LNCaP clone FGC (cell line): ENCODE measurements around the gene LAMA2.

Experiments used
- DNase-seq: peaks from one replicate; pipeline ENCODE4 v3.0.0-alpha.2; 2011; ENCODE audit warnings: low read depth
- H3K4me3 ChIP-seq: 2 replicates; pipeline ENCODE4 v1.5.1; 2011; ENCODE audit warnings: mild to moderate bottlenecking, low read depth, low read length, control low read depth
- TF ChIP-seq, protein P1 (sequence below): IDR thresholded peaks from 2 replicates; pipeline ENCODE4 v1.5.1; 2012; ENCODE audit warnings: mild to moderate bottlenecking; ENCODE audit not compliant: control insufficient read depth, insufficient read depth; ENCODE audit errors: extremely low read depth

LAMA2 gene

DNA sequence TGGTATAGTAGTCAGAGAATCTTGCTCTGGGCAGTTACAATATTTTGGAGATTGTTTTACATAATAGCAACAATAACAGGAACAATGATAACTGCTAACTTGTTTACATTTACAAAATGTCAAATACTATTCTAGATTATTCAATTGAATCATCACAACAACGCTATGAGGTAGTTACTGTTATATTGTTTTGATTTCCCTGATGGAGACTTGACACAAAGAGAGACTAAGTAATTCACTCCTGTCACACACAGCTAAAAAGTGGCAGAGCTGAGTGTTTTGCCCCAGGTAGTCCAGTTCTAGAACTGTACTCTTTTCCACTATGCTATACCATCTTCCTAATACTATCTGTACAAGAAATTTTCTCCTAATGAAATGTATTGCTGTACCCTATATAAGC lies 356.1 kb downstream of the LAMA2 start:
- no peak for DNase-seq
- TF ChIP-seq, protein P1, sequence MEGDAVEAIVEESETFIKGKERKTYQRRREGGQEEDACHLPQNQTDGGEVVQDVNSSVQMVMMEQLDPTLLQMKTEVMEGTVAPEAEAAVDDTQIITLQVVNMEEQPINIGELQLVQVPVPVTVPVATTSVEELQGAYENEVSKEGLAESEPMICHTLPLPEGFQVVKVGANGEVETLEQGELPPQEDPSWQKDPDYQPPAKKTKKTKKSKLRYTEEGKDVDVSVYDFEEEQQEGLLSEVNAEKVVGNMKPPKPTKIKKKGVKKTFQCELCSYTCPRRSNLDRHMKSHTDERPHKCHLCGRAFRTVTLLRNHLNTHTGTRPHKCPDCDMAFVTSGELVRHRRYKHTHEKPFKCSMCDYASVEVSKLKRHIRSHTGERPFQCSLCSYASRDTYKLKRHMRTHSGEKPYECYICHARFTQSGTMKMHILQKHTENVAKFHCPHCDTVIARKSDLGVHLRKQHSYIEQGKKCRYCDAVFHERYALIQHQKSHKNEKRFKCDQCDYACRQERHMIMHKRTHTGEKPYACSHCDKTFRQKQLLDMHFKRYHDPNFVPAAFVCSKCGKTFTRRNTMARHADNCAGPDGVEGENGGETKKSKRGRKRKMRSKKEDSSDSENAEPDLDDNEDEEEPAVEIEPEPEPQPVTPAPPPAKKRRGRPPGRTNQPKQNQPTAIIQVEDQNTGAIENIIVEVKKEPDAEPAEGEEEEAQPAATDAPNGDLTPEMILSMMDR, result no peak
- no peak overlapping the region for H3K4me3 ChIP-seq

DNA sequence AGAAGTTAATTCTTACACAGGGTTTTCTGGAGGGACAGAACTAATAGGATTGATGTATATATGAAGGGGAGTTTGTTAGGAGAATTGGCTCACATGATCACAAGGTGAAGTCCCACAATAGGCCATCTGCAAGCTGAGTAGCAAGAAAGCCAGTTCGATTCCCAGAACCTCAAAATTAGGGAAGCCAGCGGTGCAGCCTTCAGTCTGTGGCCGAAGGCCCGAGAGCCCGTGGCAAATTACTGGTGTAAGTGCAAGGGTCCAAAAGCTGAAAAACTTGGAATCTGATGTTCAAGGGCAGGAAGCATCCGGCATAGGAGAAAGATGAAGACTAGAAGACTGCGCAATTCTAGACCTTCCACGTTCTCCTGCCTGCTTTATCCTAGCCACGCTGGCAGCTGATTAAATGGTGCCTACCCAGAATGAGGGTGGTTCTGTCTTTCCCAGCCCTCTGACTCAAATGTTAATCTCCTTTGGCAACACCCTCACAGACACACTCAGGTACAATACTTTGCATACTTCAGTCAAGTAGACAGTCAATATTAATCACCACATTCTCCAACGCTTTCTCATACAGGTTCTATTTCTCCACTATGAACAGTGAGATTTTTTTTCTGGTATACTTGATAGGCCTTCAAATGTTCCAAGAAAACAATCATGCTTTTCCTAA lies 357.0 kb downstream of the LAMA2 start:
- H3K4me3 ChIP-seq, result no peak overlapping the region
- TF ChIP-seq, protein P1, result no peak
- DNase-seq, result no peak

DNA sequence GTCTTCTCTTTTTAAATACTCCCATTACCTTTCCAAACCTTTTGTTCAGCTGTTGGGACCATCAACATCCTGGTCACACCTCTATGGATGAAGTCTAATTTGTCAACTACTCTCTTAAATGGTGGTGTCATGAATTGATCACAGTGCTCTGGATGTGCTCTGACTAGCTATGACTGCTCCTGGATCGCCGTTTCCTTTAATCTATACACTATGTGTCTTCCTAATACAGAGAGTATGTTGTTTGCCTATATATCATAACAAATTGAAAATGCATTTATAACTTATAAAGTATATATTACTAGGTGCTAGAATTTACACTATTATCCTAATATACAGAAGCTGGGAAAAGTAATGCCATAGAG lies 357.5 kb downstream of the LAMA2 start:
- no peak overlapping the region for H3K4me3 ChIP-seq
- no peak for DNase-seq
- TF ChIP-seq, protein P1, result no peak

DNA sequence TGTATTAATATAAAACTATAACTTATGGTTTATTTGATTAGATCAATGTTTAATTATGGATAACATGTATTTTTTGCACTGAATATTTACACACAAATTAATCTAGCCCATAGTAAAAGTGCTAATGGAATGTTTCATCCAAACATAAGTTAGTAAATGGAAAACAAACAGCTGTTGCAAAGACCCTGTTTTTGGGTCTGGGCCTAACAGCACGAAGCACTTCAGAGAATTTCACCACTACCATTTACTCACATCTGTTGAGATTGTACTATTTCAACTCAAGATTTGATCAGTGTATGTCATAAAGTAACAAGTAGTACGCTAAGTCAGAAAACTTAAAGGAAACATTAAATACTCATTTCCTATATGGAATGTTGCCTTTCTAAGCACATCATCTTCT lies 359.6 kb downstream of the LAMA2 start:
- no peak overlapping the region for H3K4me3 ChIP-seq
- TF ChIP-seq, protein P1, result no peak
- DNase-seq, result no peak

DNA sequence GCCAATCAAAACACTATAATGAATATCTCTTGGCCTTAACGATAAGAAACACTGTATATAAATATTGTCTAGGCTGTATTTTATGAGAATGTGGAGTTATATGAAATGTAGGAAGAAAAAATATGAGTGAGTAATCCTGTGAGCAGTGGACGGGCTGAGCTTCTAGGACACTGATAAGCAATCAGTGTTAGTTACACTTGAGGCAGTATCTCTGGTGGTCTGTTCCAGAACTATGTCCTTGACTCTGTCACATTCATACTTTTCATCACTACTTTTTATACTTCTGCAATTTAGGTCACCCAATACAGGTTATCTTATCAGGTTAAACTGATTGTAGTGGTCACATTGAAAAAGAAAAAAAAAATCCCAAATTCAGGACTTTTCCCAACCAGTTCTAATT lies 360.4 kb downstream of the LAMA2 start:
- no peak overlapping the region for H3K4me3 ChIP-seq
- TF ChIP-seq, protein P1, result no peak
- no peak for DNase-seq

DNA sequence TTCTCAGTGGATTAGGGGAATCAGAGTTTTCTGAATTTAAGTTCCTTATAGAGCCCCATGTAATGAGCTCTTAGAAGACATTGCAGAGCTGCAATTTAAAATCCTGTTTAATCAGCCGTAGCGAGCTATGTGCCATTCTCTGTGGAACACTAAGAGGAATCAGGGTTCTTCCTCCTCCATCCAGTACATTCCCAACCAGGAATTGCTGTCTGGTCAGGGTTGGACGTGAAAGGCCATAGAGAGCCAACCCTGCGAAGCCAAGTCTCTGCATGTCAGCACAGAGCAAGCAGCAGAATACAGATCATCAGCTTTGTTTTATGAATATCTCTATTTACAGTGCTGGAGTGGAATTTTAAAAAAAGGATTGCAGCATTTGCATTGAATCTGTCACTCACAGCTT lies 366.0 kb downstream of the LAMA2 start:
- no peak for DNase-seq
- TF ChIP-seq, protein P1, result no peak
- no peak overlapping the region for H3K4me3 ChIP-seq
